Ascending aorta (tissue), 2 donors: Measurements from ENCODE around the gene SART1. TPM values are rescaled to one million over a fixed set of nuclear protein-coding genes. Genes with fewer than 3 reads are reported as not detected.

Experiments
- DNase-seq, 2 donors: peaks; one replicate each; pipeline ENCODE4 v3.0.0-alpha.2; 2019; ENCODE audit warnings: low spot score in 2 of 2
- H3K27ac ChIP-seq, 2 donors: fragments of 200-600 bp; sonication (generic); one replicate each; pipeline ENCODE4 v1.5.1; 2016 to 2017; ENCODE audit warnings: mild to moderate bottlenecking in 1 of 2
- H3K27me3 ChIP-seq: fragments of 200-600 bp; sonication (generic); one replicate; pipeline ENCODE4 v1.5.1; 2017
- H3K36me3 ChIP-seq, 2 donors: fragments of 200-600 bp; sonication (generic); one replicate each; pipeline ENCODE4 v1.5.1; 2016
- H3K4me1 ChIP-seq, 2 donors: fragments of 200-600 bp; sonication (generic); one replicate each; pipeline ENCODE4 v1.5.1; 2016 to 2017; ENCODE audit warnings: mild to moderate bottlenecking in 1 of 2
- H3K4me3 ChIP-seq, 2 donors: fragments of 200-600 bp; sonication (generic); one replicate each; pipeline ENCODE4 v1.5.1; 2016 to 2017; ENCODE audit warnings: mild to moderate bottlenecking in 1 of 2
- H3K9me3 ChIP-seq, 2 donors: fragments of 200-600 bp; sonication (generic); one replicate each; pipeline ENCODE4 v1.5.1; 2016
- intact Hi-C: fragments of 100-400 bp; cut with DNase I; formaldehyde crosslinking; loops from one replicate; pipeline ENCODE4 v1.15.1; 2023
- total RNA-seq: library from RNA; depleted of rRNA; stranded (reverse); fragments of >200 nt; gene quantifications from one replicate; pipeline ENCODE4 v1.1.0, GENCODE V29; 2016
- TF ChIP-seq, protein P1 (sequence below), 3 experiments: fragments of 200-600 bp in 2 of 3; fragments of 450-650 bp in 1 of 3; sonication (generic) in 2 of 3; IDR thresholded peaks; one replicate each; pipeline ENCODE4 v1.5.1; 2016 to 2019; ENCODE audit warnings: antibody characterized with exemption in 3 of 3, mild to moderate bottlenecking in 1 of 3, moderate library complexity in 1 of 3

SART1 gene
- total RNA-seq, 1 donor from 2014 or later = 28.4 TPM

DNA sequence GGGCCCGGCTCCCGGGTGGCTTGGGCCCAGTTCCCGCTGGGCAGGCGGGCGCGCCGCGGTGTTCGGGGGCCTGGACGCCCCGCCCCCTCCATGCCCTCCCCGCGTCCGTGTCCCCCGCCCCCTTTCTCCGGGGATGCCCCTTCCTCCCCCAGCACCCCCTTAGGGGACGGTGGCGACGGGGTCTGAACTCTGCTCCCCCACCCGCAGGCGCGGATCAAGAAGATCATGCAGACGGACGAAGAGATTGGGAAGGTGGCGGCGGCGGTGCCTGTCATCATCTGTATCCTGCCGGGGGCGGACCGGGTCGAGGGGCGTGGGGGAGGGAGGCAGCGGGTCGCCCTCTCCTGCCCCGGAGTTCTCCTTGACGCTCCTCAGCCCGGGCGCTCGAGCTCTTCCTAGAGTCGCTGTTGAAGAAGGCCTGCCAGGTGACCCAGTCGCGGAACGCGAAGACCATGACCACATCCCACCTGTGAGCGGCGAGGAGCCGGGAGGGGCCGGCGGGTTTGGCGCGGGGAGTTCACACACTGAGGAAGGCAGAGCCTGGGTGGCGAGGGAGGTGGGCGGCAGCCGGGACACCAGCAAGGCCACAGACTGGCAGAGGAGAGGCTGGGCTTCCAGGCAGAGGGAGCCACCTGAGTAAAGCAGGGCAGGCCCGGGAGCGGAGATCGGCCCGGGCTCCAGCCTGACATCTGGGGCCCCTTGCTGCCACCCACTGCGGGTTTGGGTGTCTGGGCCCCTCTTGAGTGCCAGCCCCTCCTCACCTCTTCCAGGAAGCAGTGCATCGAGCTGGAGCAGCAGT lies 41.8 kb upstream of the SART1 start:
- Histone ChIP-seq H3K4me1 (peaks cover 42 to 43% of the 10 kb centered on the region in 2 donors), H3K4me3 (peak overlapping the region; percentile 79 to 88), H3K36me3 (peaks cover 12 to 20% of the 10 kb centered on the region in 2 donors), H3K9me3 (no peaks in the 10 kb centered on the region), H3K27ac (peak overlapping the region; percentile 77 to 87), H3K27me3 (no peaks in the 10 kb centered on the region)
- DNase-seq = peak in 1 of 2 donors; percentile 78
- intact Hi-C loops = loop anchor here (1.0 to 5.0 kb wide), 9 partner anchors 19 to 893 kb away; partner anchors contain the start of genes CFL1, FIBP, FOSL1 and KAT5
- TF ChIP-seq, protein P1, sequence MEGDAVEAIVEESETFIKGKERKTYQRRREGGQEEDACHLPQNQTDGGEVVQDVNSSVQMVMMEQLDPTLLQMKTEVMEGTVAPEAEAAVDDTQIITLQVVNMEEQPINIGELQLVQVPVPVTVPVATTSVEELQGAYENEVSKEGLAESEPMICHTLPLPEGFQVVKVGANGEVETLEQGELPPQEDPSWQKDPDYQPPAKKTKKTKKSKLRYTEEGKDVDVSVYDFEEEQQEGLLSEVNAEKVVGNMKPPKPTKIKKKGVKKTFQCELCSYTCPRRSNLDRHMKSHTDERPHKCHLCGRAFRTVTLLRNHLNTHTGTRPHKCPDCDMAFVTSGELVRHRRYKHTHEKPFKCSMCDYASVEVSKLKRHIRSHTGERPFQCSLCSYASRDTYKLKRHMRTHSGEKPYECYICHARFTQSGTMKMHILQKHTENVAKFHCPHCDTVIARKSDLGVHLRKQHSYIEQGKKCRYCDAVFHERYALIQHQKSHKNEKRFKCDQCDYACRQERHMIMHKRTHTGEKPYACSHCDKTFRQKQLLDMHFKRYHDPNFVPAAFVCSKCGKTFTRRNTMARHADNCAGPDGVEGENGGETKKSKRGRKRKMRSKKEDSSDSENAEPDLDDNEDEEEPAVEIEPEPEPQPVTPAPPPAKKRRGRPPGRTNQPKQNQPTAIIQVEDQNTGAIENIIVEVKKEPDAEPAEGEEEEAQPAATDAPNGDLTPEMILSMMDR (IDR thresholded peaks at IDR 0.05) = no peak

DNA sequence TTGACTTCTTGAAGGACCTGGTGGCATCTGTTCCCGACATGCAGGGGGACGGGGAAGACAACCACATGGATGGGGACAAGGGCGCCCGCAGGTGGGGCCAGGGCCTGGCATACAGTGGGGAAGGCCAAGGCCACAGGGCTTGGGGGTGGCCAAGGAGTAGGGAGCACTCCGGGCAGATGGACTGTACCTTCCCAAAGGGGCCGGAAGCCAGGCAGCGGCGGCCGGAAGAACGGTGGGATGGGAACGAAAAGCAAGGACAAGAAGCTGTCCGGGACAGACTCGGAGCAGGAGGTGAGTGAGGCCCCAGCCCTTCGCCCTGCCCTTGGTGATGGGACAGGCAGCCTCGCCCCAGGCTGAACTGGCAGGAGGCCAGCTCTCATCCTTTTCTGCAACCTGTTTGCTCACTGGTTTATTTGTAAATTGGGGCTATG lies 41.1 kb upstream of the SART1 start:
- TF ChIP-seq, protein P1 (IDR thresholded peaks at IDR 0.05) = no peak
- Histone ChIP-seq H3K4me1 (peaks cover 36 to 38% of the 10 kb centered on the region in 2 donors), H3K27ac (peak overlapping the region; percentile 6 to 87), H3K4me3 (peak overlapping the region; percentile 79 to 88), H3K36me3 (peaks cover 12 to 20% of the 10 kb centered on the region in 2 donors), H3K9me3 (no peaks in the 10 kb centered on the region), H3K27me3 (no peaks in the 10 kb centered on the region)
- intact Hi-C loops = no loop called here
- DNase-seq = no peak

DNA sequence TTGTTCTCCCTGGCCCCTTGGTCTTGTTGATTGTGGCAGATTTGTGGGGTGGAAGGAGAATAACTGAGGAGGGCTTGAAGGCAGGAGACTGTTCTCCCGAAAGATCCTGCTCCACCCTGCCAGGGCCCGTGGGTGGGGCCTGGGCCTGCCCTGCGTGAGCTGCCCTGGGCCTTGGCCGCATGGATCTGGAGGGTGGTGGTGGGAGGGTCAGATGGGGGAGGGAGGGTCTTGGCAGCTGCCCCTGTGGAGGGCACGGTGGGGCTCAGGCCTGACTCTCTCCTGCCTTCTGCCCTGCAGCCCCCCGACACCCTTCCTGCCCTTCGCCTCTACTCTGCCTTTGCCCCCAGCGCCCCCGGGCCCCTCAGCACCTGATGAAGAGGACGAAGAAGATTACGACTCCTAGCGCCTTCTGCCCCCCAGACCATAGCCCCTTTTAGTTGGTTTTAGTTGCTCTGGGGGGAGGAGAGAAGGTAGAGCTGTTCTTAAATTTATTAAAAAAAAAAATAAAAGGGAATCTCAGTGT lies 40.4 kb upstream of the SART1 start:
- DNase-seq = no peak
- H3K9me3 ChIP-seq = no peaks in the 10 kb centered on the region
- TF ChIP-seq, protein P1 (IDR thresholded peaks at IDR 0.05) = no peak
- H3K27ac ChIP-seq = peak overlapping the region in 1 of 2 donors; percentile 6
- H3K27me3 ChIP-seq = no peaks in the 10 kb centered on the region
- intact Hi-C loops = no loop called here
- peaks cover 32 to 34% of the 10 kb centered on the region in 2 donors for H3K4me1 ChIP-seq
- H3K36me3 ChIP-seq = peaks cover 12 to 20% of the 10 kb centered on the region in 2 donors
- H3K4me3 ChIP-seq = peak overlapping the region; percentile 0 to 88

DNA sequence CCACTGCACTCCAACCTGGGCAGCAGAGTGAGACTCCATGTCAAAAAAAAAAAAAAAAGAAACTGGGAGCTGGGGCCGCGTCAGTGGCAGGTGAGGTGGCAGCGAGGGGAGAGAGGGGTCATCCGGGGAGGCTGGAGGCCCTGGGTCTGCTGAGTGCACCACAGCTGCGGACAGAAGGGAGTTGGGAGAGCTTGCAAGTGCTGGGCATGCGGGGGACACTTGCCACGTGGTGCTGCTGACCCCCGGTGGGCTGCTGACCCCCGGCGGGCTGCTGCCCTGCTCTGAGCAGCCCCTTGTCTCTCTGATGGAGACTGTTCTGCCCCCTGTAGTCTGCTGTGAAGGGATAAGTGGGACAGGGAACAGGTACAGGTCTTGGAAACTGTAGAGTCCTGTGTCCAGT lies 39.7 kb upstream of the SART1 start:
- H3K36me3 ChIP-seq = peaks cover 12 to 20% of the 10 kb centered on the region in 2 donors
- TF ChIP-seq, protein P1 (IDR thresholded peaks at IDR 0.05) = no peak
- intact Hi-C loops = no loop called here
- no peak overlapping the region for H3K27ac ChIP-seq
- no peaks in the 10 kb centered on the region for H3K9me3 ChIP-seq
- DNase-seq = no peak
- peaks cover 24 to 26% of the 10 kb centered on the region in 2 donors for H3K4me1 ChIP-seq
- no peaks in the 10 kb centered on the region for H3K27me3 ChIP-seq
- H3K4me3 ChIP-seq = no peak overlapping the region

DNA sequence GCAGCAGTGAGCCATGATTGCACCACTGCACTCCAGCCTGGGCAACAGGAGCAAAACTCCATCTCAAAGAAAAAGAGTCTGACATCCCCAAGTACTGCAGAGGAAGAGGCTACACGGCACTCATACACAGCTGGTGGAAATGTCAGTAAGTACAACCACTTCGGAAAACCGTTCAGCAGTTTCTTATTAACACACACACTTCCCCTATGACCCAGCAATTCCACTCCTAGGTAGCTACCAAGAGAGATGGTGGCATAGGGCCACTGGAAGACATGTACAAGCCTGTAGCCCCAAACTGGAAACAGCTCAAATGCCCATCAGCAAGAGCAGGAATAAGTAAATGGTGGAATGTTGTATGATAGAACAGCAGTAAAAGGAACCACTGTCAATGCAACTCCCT lies 39.0 kb upstream of the SART1 start:
- intact Hi-C loops = no loop called here
- Histone ChIP-seq H3K4me3 (no peak overlapping the region), H3K4me1 (peaks cover 17 to 20% of the 10 kb centered on the region in 2 donors), H3K27ac (no peak overlapping the region), H3K9me3 (no peaks in the 10 kb centered on the region), H3K36me3 (peaks cover 12 to 20% of the 10 kb centered on the region in 2 donors), H3K27me3 (no peaks in the 10 kb centered on the region)
- no peak for DNase-seq
- TF ChIP-seq, protein P1 (IDR thresholded peaks at IDR 0.05) = no peak
